ENCODE measurements around the gene SOX9. TPM values are rescaled to one million over a fixed set of nuclear protein-coding genes. Genes with fewer than 3 reads are reported as not detected.

Gene SOX9
- total and polyA plus RNA-seq, 2 of the 8 experiments (the other 6 are each of a cell fraction or from before 2014, with no cell fraction given): 1.9 to 4.9 TPM

DNA sequence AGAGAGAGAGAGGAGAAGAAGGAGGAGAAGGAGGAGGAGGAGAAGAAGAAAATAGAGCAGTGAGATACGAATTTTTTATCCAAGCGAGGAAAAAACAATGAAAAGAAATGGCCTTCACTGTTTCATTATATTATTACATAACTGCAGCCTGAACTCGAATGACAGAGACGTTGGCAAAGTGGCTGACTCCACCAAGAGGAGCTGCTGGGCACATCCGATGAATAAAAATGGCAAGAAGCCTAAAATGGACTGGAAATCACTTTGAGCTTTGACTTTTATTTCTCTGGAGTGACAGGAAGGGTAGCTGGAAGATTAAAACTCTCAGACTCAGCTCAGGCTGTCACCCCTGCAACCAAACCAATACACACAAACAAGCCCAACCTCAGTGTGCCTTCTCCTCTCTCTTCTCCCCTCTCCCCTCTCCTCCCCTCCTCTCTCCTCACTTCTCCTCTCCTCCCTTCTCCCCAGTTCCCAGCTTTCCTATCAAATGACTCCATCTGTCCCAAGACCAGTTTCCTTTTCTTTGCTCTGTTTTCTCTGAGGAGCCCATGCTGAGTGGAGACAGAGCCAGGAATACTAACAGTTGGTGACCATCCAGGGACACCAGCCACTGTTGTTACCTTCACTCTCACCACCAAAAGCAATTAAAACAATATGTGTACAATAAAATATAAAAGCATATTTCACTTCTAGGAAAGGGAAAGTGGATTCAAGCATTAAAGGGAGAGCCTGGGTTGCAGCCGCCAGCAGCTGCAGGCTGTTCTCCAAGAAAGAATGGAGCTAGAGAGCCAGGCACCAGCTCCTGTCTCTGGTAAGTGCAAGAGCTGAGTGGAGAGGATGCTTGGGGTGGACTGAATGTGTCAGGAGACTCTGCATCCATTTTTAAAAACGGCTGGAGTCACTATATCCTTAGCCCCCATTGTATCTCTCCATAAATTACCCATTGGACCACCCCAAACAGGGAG is 51.2 kb downstream of the SOX9 start (continued):
- TF ChIP-seq CTCF (IDR thresholded peaks at IDR 0.05; ENCODE audit: control extremely low read depth in 1 of 3, insufficient read depth in 1 of 3, low read depth in 1 of 3, low read length in 3 of 3) (no peak), CBX8 (IDR thresholded peaks at IDR 0.05; ENCODE audit: borderline replicate concordance, low read depth, low read length) (no peak)
- TF ChIP-seq, protein P1, sequence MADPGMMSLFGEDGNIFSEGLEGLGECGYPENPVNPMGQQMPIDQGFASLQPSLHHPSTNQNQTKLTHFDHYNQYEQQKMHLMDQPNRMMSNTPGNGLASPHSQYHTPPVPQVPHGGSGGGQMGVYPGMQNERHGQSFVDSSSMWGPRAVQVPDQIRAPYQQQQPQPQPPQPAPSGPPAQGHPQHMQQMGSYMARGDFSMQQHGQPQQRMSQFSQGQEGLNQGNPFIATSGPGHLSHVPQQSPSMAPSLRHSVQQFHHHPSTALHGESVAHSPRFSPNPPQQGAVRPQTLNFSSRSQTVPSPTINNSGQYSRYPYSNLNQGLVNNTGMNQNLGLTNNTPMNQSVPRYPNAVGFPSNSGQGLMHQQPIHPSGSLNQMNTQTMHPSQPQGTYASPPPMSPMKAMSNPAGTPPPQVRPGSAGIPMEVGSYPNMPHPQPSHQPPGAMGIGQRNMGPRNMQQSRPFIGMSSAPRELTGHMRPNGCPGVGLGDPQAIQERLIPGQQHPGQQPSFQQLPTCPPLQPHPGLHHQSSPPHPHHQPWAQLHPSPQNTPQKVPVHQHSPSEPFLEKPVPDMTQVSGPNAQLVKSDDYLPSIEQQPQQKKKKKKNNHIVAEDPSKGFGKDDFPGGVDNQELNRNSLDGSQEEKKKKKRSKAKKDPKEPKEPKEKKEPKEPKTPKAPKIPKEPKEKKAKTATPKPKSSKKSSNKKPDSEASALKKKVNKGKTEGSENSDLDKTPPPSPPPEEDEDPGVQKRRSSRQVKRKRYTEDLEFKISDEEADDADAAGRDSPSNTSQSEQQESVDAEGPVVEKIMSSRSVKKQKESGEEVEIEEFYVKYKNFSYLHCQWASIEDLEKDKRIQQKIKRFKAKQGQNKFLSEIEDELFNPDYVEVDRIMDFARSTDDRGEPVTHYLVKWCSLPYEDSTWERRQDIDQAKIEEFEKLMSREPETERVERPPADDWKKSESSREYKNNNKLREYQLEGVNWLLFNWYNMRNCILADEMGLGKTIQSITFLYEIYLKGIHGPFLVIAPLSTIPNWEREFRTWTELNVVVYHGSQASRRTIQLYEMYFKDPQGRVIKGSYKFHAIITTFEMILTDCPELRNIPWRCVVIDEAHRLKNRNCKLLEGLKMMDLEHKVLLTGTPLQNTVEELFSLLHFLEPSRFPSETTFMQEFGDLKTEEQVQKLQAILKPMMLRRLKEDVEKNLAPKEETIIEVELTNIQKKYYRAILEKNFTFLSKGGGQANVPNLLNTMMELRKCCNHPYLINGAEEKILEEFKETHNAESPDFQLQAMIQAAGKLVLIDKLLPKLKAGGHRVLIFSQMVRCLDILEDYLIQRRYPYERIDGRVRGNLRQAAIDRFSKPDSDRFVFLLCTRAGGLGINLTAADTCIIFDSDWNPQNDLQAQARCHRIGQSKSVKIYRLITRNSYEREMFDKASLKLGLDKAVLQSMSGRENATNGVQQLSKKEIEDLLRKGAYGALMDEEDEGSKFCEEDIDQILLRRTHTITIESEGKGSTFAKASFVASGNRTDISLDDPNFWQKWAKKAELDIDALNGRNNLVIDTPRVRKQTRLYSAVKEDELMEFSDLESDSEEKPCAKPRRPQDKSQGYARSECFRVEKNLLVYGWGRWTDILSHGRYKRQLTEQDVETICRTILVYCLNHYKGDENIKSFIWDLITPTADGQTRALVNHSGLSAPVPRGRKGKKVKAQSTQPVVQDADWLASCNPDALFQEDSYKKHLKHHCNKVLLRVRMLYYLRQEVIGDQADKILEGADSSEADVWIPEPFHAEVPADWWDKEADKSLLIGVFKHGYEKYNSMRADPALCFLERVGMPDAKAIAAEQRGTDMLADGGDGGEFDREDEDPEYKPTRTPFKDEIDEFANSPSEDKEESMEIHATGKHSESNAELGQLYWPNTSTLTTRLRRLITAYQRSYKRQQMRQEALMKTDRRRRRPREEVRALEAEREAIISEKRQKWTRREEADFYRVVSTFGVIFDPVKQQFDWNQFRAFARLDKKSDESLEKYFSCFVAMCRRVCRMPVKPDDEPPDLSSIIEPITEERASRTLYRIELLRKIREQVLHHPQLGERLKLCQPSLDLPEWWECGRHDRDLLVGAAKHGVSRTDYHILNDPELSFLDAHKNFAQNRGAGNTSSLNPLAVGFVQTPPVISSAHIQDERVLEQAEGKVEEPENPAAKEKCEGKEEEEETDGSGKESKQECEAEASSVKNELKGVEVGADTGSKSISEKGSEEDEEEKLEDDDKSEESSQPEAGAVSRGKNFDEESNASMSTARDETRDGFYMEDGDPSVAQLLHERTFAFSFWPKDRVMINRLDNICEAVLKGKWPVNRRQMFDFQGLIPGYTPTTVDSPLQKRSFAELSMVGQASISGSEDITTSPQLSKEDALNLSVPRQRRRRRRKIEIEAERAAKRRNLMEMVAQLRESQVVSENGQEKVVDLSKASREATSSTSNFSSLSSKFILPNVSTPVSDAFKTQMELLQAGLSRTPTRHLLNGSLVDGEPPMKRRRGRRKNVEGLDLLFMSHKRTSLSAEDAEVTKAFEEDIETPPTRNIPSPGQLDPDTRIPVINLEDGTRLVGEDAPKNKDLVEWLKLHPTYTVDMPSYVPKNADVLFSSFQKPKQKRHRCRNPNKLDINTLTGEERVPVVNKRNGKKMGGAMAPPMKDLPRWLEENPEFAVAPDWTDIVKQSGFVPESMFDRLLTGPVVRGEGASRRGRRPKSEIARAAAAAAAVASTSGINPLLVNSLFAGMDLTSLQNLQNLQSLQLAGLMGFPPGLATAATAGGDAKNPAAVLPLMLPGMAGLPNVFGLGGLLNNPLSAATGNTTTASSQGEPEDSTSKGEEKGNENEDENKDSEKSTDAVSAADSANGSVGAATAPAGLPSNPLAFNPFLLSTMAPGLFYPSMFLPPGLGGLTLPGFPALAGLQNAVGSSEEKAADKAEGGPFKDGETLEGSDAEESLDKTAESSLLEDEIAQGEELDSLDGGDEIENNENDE (IDR thresholded peaks at IDR 0.05; ENCODE audit: insufficient replicate concordance, low read length): no peak
- TF ChIP-seq, protein P2, sequence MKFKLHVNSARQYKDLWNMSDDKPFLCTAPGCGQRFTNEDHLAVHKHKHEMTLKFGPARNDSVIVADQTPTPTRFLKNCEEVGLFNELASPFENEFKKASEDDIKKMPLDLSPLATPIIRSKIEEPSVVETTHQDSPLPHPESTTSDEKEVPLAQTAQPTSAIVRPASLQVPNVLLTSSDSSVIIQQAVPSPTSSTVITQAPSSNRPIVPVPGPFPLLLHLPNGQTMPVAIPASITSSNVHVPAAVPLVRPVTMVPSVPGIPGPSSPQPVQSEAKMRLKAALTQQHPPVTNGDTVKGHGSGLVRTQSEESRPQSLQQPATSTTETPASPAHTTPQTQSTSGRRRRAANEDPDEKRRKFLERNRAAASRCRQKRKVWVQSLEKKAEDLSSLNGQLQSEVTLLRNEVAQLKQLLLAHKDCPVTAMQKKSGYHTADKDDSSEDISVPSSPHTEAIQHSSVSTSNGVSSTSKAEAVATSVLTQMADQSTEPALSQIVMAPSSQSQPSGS (IDR thresholded peaks at IDR 0.05; ENCODE audit: low read length): no peak
